ENCODE results near the gene ALDH9A1.
"Not testable (repeated sequence)": the region's sequence is repeated elsewhere in the genome, so short reads cannot be mapped to it uniquely, and the experiment has no call there.

ALDH9A1 gene

GRCh38 chr1:165645654-165646366 is 52.6 kb downstream of the ALDH9A1 start:
- TF ChIP-seq, protein P1, sequence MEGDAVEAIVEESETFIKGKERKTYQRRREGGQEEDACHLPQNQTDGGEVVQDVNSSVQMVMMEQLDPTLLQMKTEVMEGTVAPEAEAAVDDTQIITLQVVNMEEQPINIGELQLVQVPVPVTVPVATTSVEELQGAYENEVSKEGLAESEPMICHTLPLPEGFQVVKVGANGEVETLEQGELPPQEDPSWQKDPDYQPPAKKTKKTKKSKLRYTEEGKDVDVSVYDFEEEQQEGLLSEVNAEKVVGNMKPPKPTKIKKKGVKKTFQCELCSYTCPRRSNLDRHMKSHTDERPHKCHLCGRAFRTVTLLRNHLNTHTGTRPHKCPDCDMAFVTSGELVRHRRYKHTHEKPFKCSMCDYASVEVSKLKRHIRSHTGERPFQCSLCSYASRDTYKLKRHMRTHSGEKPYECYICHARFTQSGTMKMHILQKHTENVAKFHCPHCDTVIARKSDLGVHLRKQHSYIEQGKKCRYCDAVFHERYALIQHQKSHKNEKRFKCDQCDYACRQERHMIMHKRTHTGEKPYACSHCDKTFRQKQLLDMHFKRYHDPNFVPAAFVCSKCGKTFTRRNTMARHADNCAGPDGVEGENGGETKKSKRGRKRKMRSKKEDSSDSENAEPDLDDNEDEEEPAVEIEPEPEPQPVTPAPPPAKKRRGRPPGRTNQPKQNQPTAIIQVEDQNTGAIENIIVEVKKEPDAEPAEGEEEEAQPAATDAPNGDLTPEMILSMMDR (IDR thresholded peaks at IDR 0.05; ENCODE audit: poor library complexity, severe bottlenecking) = no peak
- Histone ChIP-seq H3K9me3 (ENCODE audit: severe bottlenecking) (no peaks in the 10 kb centered on the region), H3K36me3 (ENCODE audit: low read depth) (peaks cover 15% of the 10 kb centered on the region), H3K4me1 (ENCODE audit: insufficient read depth, poor library complexity, severe bottlenecking) (peaks cover 6% of the 10 kb centered on the region), H3K4me3 (ENCODE audit: severe bottlenecking) (no peak overlapping the region), H3K27ac (ENCODE audit: poor library complexity, severe bottlenecking) (no peak overlapping the region), H3K27me3 (ENCODE audit: insufficient read depth, poor library complexity, severe bottlenecking) (no peaks in the 10 kb centered on the region)
- DNase-seq (ENCODE audit: low spot score) = no peak
- no peak for ATAC-seq (ENCODE audit: low read depth)

DNA sequence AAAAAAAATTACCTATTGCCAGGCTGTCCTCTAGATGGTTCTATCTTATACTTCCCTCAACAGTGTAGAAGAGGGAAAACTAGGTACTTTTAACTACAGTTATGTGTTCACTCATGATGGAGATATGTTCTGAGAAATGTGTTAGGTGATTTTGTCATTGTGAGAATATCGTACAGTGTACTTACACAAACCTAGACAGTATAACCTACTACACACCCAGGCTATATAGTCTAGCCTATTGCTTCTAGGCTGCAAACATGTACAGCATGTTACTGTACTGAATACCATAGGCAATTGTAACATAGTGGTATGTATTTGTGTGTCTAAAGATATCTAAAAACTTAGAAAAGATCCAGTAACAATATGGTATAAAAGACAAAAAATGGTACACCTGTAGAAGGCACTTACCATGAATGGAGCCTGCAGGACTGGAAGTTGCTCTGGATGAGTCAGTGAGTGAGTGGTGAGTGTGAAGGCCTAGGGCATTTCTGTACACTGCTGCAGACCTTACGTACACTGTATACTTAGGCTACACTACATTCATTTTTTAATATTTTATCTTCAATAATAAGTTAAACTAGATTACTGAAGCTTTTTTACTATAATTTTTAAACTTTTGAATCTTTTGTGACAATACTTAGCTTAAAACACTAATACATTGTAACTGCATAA is 54.2 kb downstream of the ALDH9A1 start:
- no peak for DNase-seq (ENCODE audit: low spot score)
- Histone ChIP-seq H3K36me3 (ENCODE audit: low read depth) (0 out of 2 replicates have a peak, but pooled peaks cover 17% of the 10 kb centered on the region), H3K27ac (ENCODE audit: poor library complexity, severe bottlenecking) (no peak overlapping the region), H3K9me3 (ENCODE audit: severe bottlenecking) (no peaks in the 10 kb centered on the region), H3K27me3 (ENCODE audit: insufficient read depth, poor library complexity, severe bottlenecking) (no peaks in the 10 kb centered on the region), H3K4me3 (ENCODE audit: severe bottlenecking) (no peak overlapping the region), H3K4me1 (ENCODE audit: insufficient read depth, poor library complexity, severe bottlenecking) (peaks cover 6% of the 10 kb centered on the region)
- TF ChIP-seq, protein P1 (IDR thresholded peaks at IDR 0.05; ENCODE audit: poor library complexity, severe bottlenecking) = no peak
- peak; percentile 84 for ATAC-seq (ENCODE audit: low read depth)

- peaks cover 6% of the 10 kb centered on the region for H3K4me1 ChIP-seq (ENCODE audit: insufficient read depth, poor library complexity, severe bottlenecking)
Measured at GRCh38 chr1:165641231-165641987, 57.0 kb downstream of the ALDH9A1 start.

GRCh38 chr1:165639821-165640623 is 58.3 kb downstream of the ALDH9A1 start:
- no peak overlapping the region for H3K27ac ChIP-seq (ENCODE audit: poor library complexity, severe bottlenecking)
- no peaks in the 10 kb centered on the region for H3K4me1 ChIP-seq (ENCODE audit: insufficient read depth, poor library complexity, severe bottlenecking)
- peaks cover 33% of the 10 kb centered on the region for H3K36me3 ChIP-seq (ENCODE audit: low read depth)
- no peaks in the 10 kb centered on the region for H3K27me3 ChIP-seq (ENCODE audit: insufficient read depth, poor library complexity, severe bottlenecking)
- ATAC-seq (ENCODE audit: low read depth) (no peak), DNase-seq (ENCODE audit: low spot score) (no peak)
- TF ChIP-seq, protein P1 (IDR thresholded peaks at IDR 0.05; ENCODE audit: poor library complexity, severe bottlenecking) = no peak
- H3K4me3 ChIP-seq (ENCODE audit: severe bottlenecking) = no peak overlapping the region
- no peaks in the 10 kb centered on the region for H3K9me3 ChIP-seq (ENCODE audit: severe bottlenecking)

More at GRCh38 chr1:165641231-165641987, 57.0 kb downstream of the ALDH9A1 start:
- no peak overlapping the region for H3K4me3 ChIP-seq (ENCODE audit: severe bottlenecking)
- H3K36me3 ChIP-seq (ENCODE audit: low read depth) = peaks cover 25% of the 10 kb centered on the region; the same call in 1 of the 2 replicates
- TF ChIP-seq, protein P1 (IDR thresholded peaks at IDR 0.05; ENCODE audit: poor library complexity, severe bottlenecking) = no peak
- H3K27ac ChIP-seq (ENCODE audit: poor library complexity, severe bottlenecking) = no peak overlapping the region
- DNase-seq (ENCODE audit: low spot score) (no peak), ATAC-seq (ENCODE audit: low read depth) (no peak)
- no peaks in the 10 kb centered on the region for H3K9me3 ChIP-seq (ENCODE audit: severe bottlenecking)
- H3K27me3 ChIP-seq (ENCODE audit: insufficient read depth, poor library complexity, severe bottlenecking) = no peaks in the 10 kb centered on the region

- not testable (repeated sequence) for H3K27me3 ChIP-seq (ENCODE audit: insufficient read depth, poor library complexity, severe bottlenecking); H3K4me1 ChIP-seq (ENCODE audit: insufficient read depth, poor library complexity, severe bottlenecking); H3K4me3 ChIP-seq (ENCODE audit: severe bottlenecking); DNase-seq (ENCODE audit: low spot score); ATAC-seq (ENCODE audit: low read depth); H3K27ac ChIP-seq (ENCODE audit: poor library complexity, severe bottlenecking); H3K9me3 ChIP-seq (ENCODE audit: severe bottlenecking)
- H3K36me3 ChIP-seq (ENCODE audit: low read depth) = peaks cover 30% of the 10 kb centered on the region
Measured at GRCh38 chr1:165638211-165638610, 60.2 kb downstream of the ALDH9A1 start.

Data from RWPE2 (cell line).